HFFc6 (cell line): ENCODE results near the gene DPT. TPM values are rescaled to one million over a fixed set of nuclear protein-coding genes. Genes with fewer than 3 reads are reported as not detected.

ENCODE experiments used
- DNase-seq: peaks from one replicate; pipeline ENCODE4 v3.0.0-alpha.2; 2018
- H3K27ac Mint-ChIP-seq: 2 replicates; pipeline ENCODE4 v1.8.0; 2020; ENCODE audit warnings: mild to moderate bottlenecking, mixed read lengths
- H3K27me3 Mint-ChIP-seq: 2 replicates; pipeline ENCODE4 v1.8.0; 2021; ENCODE audit warnings: mild to moderate bottlenecking, moderate library complexity, mixed read lengths; ENCODE audit not compliant: insufficient read depth
- H3K36me3 Mint-ChIP-seq: 2 replicates; pipeline ENCODE4 v1.8.0; 2021; ENCODE audit warnings: low read depth, mixed read lengths
- H3K4me1 Mint-ChIP-seq: 2 replicates; pipeline ENCODE4 v1.8.0; 2020; ENCODE audit warnings: low read depth, mixed read lengths
- H3K4me3 Mint-ChIP-seq: 2 replicates; pipeline ENCODE4 v1.8.0; 2020; ENCODE audit warnings: mild to moderate bottlenecking, moderate library complexity, mixed read lengths
- H3K9me3 Mint-ChIP-seq: 2 replicates; pipeline ENCODE4 v1.8.0; 2020; ENCODE audit warnings: mild to moderate bottlenecking, mixed read lengths
- CTCF ChIP-seq: fragments of 200-600 bp; sonication (generic); IDR thresholded peaks from 2 replicates; pipeline ENCODE4 v1.5.0; 2021; ENCODE audit warnings: antibody characterized with exemption, mild to moderate bottlenecking
- total RNA-seq, 6 experiments: library from RNA; stranded (reverse); fragmentation: NEBNext Ultra II Directional; extraction: Animal tissue kit (Norgen Biotek cat#: 25700); gene quantifications; 2 replicates in 1 of 6; 3 replicates in 5 of 6; pipeline ENCODE4 v1.2.3, GENCODE V29; 2021

The DPT gene
- total RNA-seq, 6 experiments from 2014 or later: not detected

GRCh38 chr1:168673974-168674683, 54.9 kb downstream of the DPT start:
- H3K9me3 Mint-ChIP-seq: peaks cover 8% of the 10 kb centered on the region
- no peak for TF ChIP-seq CTCF
- H3K36me3 Mint-ChIP-seq: no peaks in the 10 kb centered on the region
- no peak for DNase-seq
- no peak overlapping the region for H3K4me3 Mint-ChIP-seq
- H3K4me1 Mint-ChIP-seq: no peaks in the 10 kb centered on the region
- H3K27me3 Mint-ChIP-seq: no peaks in the 10 kb centered on the region; the same call in 1 of the 2 replicates
- H3K27ac Mint-ChIP-seq: no peak overlapping the region

- TF ChIP-seq CTCF: no peak
- no peaks in the 10 kb centered on the region for H3K4me1 Mint-ChIP-seq
- DNase-seq: no peak
- no peak overlapping the region for H3K27ac Mint-ChIP-seq
- no peaks in the 10 kb centered on the region; the same call in 1 of the 2 replicates for H3K27me3 Mint-ChIP-seq
- no peak overlapping the region for H3K4me3 Mint-ChIP-seq
- no peaks in the 10 kb centered on the region for H3K36me3 Mint-ChIP-seq
- H3K9me3 Mint-ChIP-seq: peaks cover 8% of the 10 kb centered on the region
These were observed 56.7 kb downstream of the DPT start for GRCh38 chr1:168672278-168672677.

GRCh38 chr1:168671782-168672181, 57.2 kb downstream of the DPT start:
- Mint-ChIP-seq H3K9me3 (peaks cover 8% of the 10 kb centered on the region), H3K27ac (no peak overlapping the region)

GRCh38 chr1:168665975-168666374, 63.0 kb downstream of the DPT start:
- Mint-ChIP-seq H3K9me3 (peaks cover 5% of the 10 kb centered on the region), H3K36me3 (no peaks in the 10 kb centered on the region), H3K4me1 (no peaks in the 10 kb centered on the region), H3K27ac (no peak overlapping the region), H3K27me3 (no peaks in the 10 kb centered on the region), H3K4me3 (no peak overlapping the region)
- no peak for DNase-seq
- no peak for TF ChIP-seq CTCF

More at GRCh38 chr1:168671782-168672181, 57.2 kb downstream of the DPT start:
- no peak for DNase-seq
- Mint-ChIP-seq H3K4me3 (no peak overlapping the region), H3K4me1 (no peaks in the 10 kb centered on the region), H3K27me3 (no peaks in the 10 kb centered on the region; the same call in 1 of the 2 replicates), H3K36me3 (no peaks in the 10 kb centered on the region)
- no peak for TF ChIP-seq CTCF

GRCh38 chr1:168664069-168664834, 64.8 kb downstream of the DPT start:
- H3K4me3 Mint-ChIP-seq: no peak overlapping the region
- H3K4me1 Mint-ChIP-seq: no peaks in the 10 kb centered on the region
- no peaks in the 10 kb centered on the region; the same call in none of the 2 replicates for H3K9me3 Mint-ChIP-seq
- no peaks in the 10 kb centered on the region for H3K27me3 Mint-ChIP-seq
- no peaks in the 10 kb centered on the region for H3K36me3 Mint-ChIP-seq
- no peak overlapping the region for H3K27ac Mint-ChIP-seq
- no peak for TF ChIP-seq CTCF
- DNase-seq: no peak
